Fibroblast of the aortic adventitia (primary cell): ENCODE data around the gene MSH3. TPM values are rescaled to one million over a fixed set of nuclear protein-coding genes. Genes with fewer than 3 reads are reported as not detected.
"Not testable (repeated sequence)": the region's sequence is repeated elsewhere in the genome, so short reads cannot be mapped to it uniquely, and the experiment has no call there.

ENCODE experiments used
- DNase-seq: peaks from one replicate; pipeline ENCODE4 v3.0.0-alpha.2; 2010; ENCODE audit warnings: low read depth
- H3K4me3 ChIP-seq: 2 replicates; pipeline ENCODE4 v1.5.1; 2011; ENCODE audit warnings: low read depth, mild to moderate bottlenecking, control low read depth, low read length, moderate library complexity
- total RNA-seq: library from RNA; depleted of rRNA; stranded (reverse); fragments of >200 nt; gene quantifications from 2 replicates; pipeline ENCODE4 v1.2.3, GENCODE V29; 2012; ENCODE audit warnings: low replicate concordance
- TF ChIP-seq, protein P1 (sequence below): IDR thresholded peaks from 2 replicates; pipeline ENCODE4 v1.5.1; 2011; ENCODE audit warnings: mild to moderate bottlenecking, low read length, control low read depth, inconsistent platforms; ENCODE audit not compliant: insufficient read depth

Gene MSH3
- total RNA-seq, 1 donor, result 25.0 TPM

DNA sequence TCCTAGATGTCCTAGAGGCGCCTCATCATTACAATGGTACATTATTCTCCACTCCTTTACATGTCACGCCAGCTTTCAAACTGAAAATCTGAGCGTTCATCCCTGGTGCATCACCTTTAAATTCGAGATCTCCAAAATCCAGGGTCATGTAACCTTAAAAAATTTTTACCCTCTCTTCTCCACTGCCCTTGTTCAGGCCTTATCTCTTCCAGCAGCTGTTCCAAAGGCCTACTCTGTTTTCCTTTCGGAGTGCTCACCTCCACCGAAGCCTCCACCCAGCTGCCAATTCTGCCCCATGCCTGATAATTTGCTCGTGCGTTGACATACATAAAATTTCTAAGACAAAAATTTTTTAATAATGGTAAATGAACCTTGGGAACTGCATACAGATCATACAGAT is 950 bp upstream of the MSH3 start:
- TF ChIP-seq, protein P1, sequence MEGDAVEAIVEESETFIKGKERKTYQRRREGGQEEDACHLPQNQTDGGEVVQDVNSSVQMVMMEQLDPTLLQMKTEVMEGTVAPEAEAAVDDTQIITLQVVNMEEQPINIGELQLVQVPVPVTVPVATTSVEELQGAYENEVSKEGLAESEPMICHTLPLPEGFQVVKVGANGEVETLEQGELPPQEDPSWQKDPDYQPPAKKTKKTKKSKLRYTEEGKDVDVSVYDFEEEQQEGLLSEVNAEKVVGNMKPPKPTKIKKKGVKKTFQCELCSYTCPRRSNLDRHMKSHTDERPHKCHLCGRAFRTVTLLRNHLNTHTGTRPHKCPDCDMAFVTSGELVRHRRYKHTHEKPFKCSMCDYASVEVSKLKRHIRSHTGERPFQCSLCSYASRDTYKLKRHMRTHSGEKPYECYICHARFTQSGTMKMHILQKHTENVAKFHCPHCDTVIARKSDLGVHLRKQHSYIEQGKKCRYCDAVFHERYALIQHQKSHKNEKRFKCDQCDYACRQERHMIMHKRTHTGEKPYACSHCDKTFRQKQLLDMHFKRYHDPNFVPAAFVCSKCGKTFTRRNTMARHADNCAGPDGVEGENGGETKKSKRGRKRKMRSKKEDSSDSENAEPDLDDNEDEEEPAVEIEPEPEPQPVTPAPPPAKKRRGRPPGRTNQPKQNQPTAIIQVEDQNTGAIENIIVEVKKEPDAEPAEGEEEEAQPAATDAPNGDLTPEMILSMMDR, result no peak
- no peak for DNase-seq
- H3K4me3 ChIP-seq, result peak overlapping the region; percentile 85

DNA sequence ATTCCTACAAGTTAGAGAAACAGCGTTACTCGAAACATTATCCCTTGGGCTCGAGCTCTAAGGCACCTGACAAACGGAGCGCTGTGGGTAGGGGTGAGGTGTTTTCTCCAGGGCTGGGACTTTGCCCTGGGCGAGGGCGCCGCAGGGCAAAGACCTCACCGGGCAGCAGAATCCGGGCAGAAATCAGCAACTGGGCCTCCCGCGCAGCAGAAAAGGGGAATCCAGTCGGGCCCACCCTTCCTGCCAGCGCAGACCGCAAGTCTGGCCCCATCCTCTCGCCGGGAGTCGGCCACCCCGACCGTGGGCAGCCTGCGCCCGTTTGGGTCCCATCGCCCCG is 430 bp upstream of the MSH3 start:
- TF ChIP-seq, protein P1, result no peak
- no peak for DNase-seq
- H3K4me3 ChIP-seq, result peak overlapping the region; percentile 85

DNA sequence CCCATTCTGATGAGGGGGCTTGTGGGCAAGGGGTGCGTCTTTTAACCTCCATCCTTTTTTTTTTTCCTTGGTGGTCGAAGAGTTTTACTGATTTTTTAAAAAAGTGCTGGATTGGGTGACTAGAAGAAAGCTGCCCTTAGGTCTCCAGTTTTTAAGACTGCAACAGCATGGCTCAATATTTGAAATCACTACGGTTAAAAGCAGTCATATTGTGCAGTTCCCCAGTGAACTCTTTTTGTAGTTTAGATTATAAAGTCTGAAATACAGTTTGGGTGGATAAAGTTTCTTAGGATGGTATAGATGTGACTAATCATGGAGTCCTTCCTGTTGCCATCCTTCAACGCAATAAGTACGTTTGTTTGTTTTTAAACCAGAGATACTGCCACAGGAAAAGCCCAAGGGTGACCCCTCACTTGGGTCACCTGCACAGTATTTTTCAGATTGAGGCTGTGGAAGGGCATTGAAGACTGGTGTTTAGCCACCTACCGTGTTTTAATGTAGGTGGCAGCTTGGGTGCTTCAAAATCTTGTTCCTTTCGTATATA is 851 bp downstream of the MSH3 start:
- TF ChIP-seq, protein P1, result no peak
- H3K4me3 ChIP-seq, result peak overlapping the region; percentile 95
- peak; percentile 9 for DNase-seq

DNA sequence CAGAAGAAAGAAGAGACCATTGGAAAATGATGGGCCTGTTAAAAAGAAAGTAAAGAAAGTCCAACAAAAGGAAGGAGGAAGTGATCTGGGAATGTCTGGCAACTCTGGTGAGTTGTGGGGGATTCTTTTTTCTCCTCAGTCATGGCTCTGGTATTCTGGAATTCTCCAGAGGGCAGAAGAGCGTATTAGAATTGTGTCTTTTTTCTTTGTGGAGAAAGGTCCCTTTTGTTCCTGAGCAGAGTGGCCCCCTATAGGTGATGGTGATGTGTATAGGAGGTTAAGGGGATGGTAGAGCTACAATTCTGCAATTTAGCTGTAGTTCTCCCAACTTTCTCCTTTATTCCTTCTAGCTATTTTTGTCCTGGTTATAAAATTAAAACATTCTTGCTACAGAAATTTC is 2.0 kb downstream of the MSH3 start:
- no peak for DNase-seq
- TF ChIP-seq, protein P1, result peak; percentile 3
- no peak overlapping the region for H3K4me3 ChIP-seq

DNA sequence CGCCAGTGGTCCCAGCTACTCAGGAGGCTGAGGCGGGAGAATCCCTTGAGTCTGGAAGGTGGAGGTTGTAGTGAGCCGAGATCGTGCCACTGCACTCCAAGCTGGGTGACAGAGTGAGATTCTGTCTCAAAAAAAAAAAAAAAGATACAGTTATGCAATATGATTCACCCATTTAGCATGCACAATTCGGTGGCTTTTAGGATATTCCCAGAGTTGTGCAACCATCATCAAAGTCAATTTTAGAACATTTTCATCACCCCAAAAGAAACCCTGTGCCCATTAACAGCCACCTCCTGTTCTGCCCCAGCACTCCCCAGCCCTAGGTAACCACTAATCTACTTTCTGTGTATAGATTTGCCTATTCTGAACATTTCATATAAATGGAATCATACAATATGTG is 4.7 kb downstream of the MSH3 start:
- no peak overlapping the region for H3K4me3 ChIP-seq
- peak; percentile 40 for DNase-seq
- TF ChIP-seq, protein P1, result no peak

DNA sequence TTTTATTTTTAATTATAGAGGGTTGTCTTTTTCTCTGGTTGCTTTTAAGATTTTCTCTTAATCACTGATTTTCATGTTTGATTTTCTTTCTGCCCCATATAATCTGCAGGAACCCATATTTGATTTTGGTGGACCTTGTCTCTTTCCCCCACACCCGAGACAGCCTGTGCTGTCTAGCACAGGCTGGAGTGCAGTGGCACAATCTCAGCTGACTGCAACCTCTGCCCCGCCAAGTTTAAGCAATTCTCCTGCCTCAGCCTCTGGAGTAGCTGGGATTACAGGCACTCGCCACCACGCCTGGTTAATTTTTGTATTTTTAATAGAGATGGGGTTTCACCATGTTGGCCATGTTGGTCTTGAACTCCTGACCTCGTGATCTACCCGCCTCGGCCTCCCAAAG is 6.2 kb downstream of the MSH3 start:
- DNase-seq, H3K4me3 ChIP-seq: not testable (repeated sequence)

DNA sequence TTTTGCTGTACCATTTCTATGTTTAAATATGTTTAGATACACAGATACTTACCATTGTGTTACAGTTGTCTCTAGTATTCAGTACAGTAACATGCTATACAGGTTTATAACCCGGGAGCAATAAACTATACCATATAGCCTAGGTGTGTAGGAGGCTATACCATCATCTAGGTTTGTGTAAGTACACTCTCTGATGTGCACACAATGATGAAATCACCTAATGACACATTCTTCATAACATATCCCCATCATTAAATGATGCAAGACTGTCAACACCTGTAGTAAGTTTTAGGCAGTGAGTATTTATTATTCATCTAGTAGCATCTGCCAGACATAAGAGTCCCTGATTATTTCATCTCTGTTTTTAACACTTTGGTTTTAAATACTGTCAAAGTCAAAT is 7.7 kb downstream of the MSH3 start:
- TF ChIP-seq, protein P1, result no peak
- H3K4me3 ChIP-seq, result no peak overlapping the region
- no peak for DNase-seq
